ENCODE data around the gene VPS16.

GRCh38 chr20:2840138-2840966, at the start of gene VPS16, which contains the start of gene PCED1A:
- no peak for TF ChIP-seq EZH2 (IDR thresholded peaks at IDR 0.05; ENCODE audit: low read length, missing control alignments)
- no peak for TF ChIP-seq CTCF (conservative IDR thresholded peaks at IDR 0.05 in 1 of 2, IDR thresholded peaks at IDR 0.05 in 1 of 2; ENCODE audit: low read depth in 1 of 2, low read length in 2 of 2)

Data from fibroblast of lung (primary cell).